HEK293 (cell line): ENCODE results near the gene UBR2.

ENCODE experiments used
- CTCF ChIA-PET: fragments of 350-600 bp; formaldehyde crosslinking; extraction: SDS; loops from one replicate; lab custom pipeline; 2021; ENCODE audit warnings: antibody characterized with exemption; lab: Yijun Ruan, JAX
- POLR2A ChIA-PET: fragments of 300-600 bp; formaldehyde crosslinking; extraction: SDS; loops from one replicate; lab custom pipeline; 2020; ENCODE audit warnings: antibody characterized with exemption, inconsistent platforms; lab: Yijun Ruan, JAX
- H3K27ac ChIP-seq: fragments of 200-500 bp; sonication (Bioruptor generic); 2 replicates; pipeline ENCODE4 v1.5.1; 2014; ENCODE audit warnings: low read depth, low read length, control low read depth, inconsistent platforms; ENCODE audit errors: extremely low read depth
- H3K36me3 ChIP-seq, 2 experiments: fragments of 200-500 bp in 1 of 2; sonication (Bioruptor generic) in 1 of 2; 1 replicate in 1 of 2; 2 replicates in 1 of 2; pipeline ENCODE4 v1.5.1; 2014 to 2017; ENCODE audit warnings: inconsistent platforms in 2 of 2, low read length in 2 of 2; ENCODE audit not compliant: control insufficient read depth in 2 of 2, insufficient read depth in 1 of 2
- H3K4me1 ChIP-seq: fragments of 200-500 bp; sonication (Bioruptor generic); 2 replicates; pipeline ENCODE4 v1.5.1; 2014; ENCODE audit warnings: mild to moderate bottlenecking, low read length, inconsistent platforms; ENCODE audit not compliant: control insufficient read depth, insufficient read depth
- H3K4me3 ChIP-seq: 2 replicates; pipeline ENCODE4 v1.5.1; 2011; ENCODE audit warnings: low read depth, mild to moderate bottlenecking, control low read depth, low read length, moderate library complexity
- H3K9me3 ChIP-seq: fragments of 200-500 bp; sonication (Bioruptor generic); 2 replicates; pipeline ENCODE4 v1.5.1; 2014; ENCODE audit warnings: low read depth, low read length, inconsistent platforms; ENCODE audit not compliant: control insufficient read depth, insufficient read depth
- IKZF3 ChIP-seq: fragments of 450-650 bp; IDR thresholded peaks from 2 replicates; pipeline ENCODE4 v1.5.0; 2018; ENCODE audit warnings: missing biosample characterization, mild to moderate bottlenecking, missing genetic modification characterization, moderate library complexity
- KLF16 ChIP-seq: fragments of 450-650 bp; formaldehyde crosslinking; IDR thresholded peaks from 2 replicates; pipeline ENCODE4 v1.5.1; 2017; ENCODE audit warnings: missing biosample characterization, missing genetic modification characterization
- OVOL3 ChIP-seq: fragments of 450-650 bp; formaldehyde crosslinking; IDR thresholded peaks from 2 replicates; pipeline ENCODE4 v1.5.1; 2016; ENCODE audit warnings: missing biosample characterization, missing genetic modification characterization
- PRDM4 ChIP-seq: fragments of 450-650 bp; formaldehyde crosslinking; IDR thresholded peaks from 2 replicates; pipeline ENCODE4 v1.5.1; 2017; ENCODE audit warnings: missing biosample characterization, missing genetic modification characterization
- SALL2 ChIP-seq: fragments of 450-650 bp; formaldehyde crosslinking; IDR thresholded peaks from 2 replicates; pipeline ENCODE4 v1.5.0; 2017; ENCODE audit warnings: missing biosample characterization, mild to moderate bottlenecking, missing genetic modification characterization, borderline replicate concordance
- YY2 ChIP-seq: fragments of 450-650 bp; formaldehyde crosslinking; IDR thresholded peaks from 2 replicates; pipeline ENCODE4 v1.5.1; 2016; ENCODE audit warnings: missing biosample characterization, missing genetic modification characterization
- ZBTB17 ChIP-seq: fragments of 450-650 bp; formaldehyde crosslinking; IDR thresholded peaks from 2 replicates; pipeline ENCODE4 v1.5.1; 2016; ENCODE audit warnings: missing biosample characterization, missing genetic modification characterization
- ZBTB21 ChIP-seq: fragments of 450-650 bp; formaldehyde crosslinking; IDR thresholded peaks from 2 replicates; pipeline ENCODE4 v1.5.1; 2017; ENCODE audit warnings: missing biosample characterization, missing genetic modification characterization
- ZBTB6 ChIP-seq: fragments of 450-650 bp; formaldehyde crosslinking; IDR thresholded peaks from 2 replicates; pipeline ENCODE4 v1.5.1; 2017; ENCODE audit warnings: missing biosample characterization, missing genetic modification characterization
- ZFP3 ChIP-seq: fragments of 450-650 bp; formaldehyde crosslinking; IDR thresholded peaks from 2 replicates; pipeline ENCODE4 v1.5.1; 2016; ENCODE audit warnings: low read depth, missing biosample characterization, missing genetic modification characterization
- ZNF174 ChIP-seq: fragments of 450-650 bp; formaldehyde crosslinking; IDR thresholded peaks from 2 replicates; pipeline ENCODE4 v1.5.0; 2017; ENCODE audit warnings: missing biosample characterization, mild to moderate bottlenecking, missing genetic modification characterization
- ZNF19 ChIP-seq: fragments of 450-650 bp; formaldehyde crosslinking; IDR thresholded peaks from 2 replicates; pipeline ENCODE4; 2016; ENCODE audit warnings: missing biosample characterization, missing genetic modification characterization, low read depth
- ZNF202 ChIP-seq: fragments of 450-650 bp; formaldehyde crosslinking; IDR thresholded peaks from 2 replicates; pipeline ENCODE4 v1.5.1; 2016; ENCODE audit warnings: missing biosample characterization, missing genetic modification characterization, borderline replicate concordance
- ZNF26 ChIP-seq: fragments of 450-650 bp; formaldehyde crosslinking; IDR thresholded peaks from 2 replicates; pipeline ENCODE4 v1.5.1; 2016; ENCODE audit warnings: missing biosample characterization, missing genetic modification characterization
- ZNF280C ChIP-seq: fragments of 450-650 bp; formaldehyde crosslinking; IDR thresholded peaks from 2 replicates; pipeline ENCODE4 v1.5.1; 2016; ENCODE audit warnings: missing biosample characterization, missing genetic modification characterization
- ZNF341 ChIP-seq: fragments of 450-650 bp; formaldehyde crosslinking; IDR thresholded peaks from 2 replicates; pipeline ENCODE4; 2016; ENCODE audit warnings: low read depth, missing biosample characterization, missing genetic modification characterization
- ZNF37A ChIP-seq: fragments of 450-650 bp; IDR thresholded peaks from 2 replicates; pipeline ENCODE4 v1.5.1; 2018; ENCODE audit warnings: missing biosample characterization, missing genetic modification characterization
- ZNF513 ChIP-seq: fragments of 450-650 bp; IDR thresholded peaks from 2 replicates; pipeline ENCODE4 v1.5.1; 2018; ENCODE audit warnings: missing biosample characterization, missing genetic modification characterization
- ZNF639 ChIP-seq: fragments of 450-650 bp; formaldehyde crosslinking; IDR thresholded peaks from 2 replicates; pipeline ENCODE4 v1.5.1; 2016; ENCODE audit warnings: missing biosample characterization, missing genetic modification characterization

The UBR2 gene

GRCh38 chr6:42618105-42618504 is 54.3 kb downstream of the UBR2 start:
- POLR2A ChIA-PET = no interaction called here
- H3K36me3 ChIP-seq = peaks cover 18 to 38% of the 10 kb centered on the region in 2 experiments
- no peaks in the 10 kb centered on the region for H3K9me3 ChIP-seq
- H3K27ac ChIP-seq = no peak overlapping the region
- no peak overlapping the region for H3K4me3 ChIP-seq
- H3K4me1 ChIP-seq = no peaks in the 10 kb centered on the region
- CTCF ChIA-PET = interaction anchor here (0.5 to 1.3 kb wide), 4 partner anchors 15 to 108 kb away, joined by 3 to 4 read pairs (median 3); no protein-coding TSS in a partner anchor
- no peak for TF ChIP-seq ZBTB21
- no peak for TF ChIP-seq ZNF280C (tag by site-specific recombination)
- TF ChIP-seq ZBTB6 (tag by site-specific recombination) = no peak
- TF ChIP-seq PRDM4 (tag by site-specific recombination) = no peak
- TF ChIP-seq OVOL3 (tag by site-specific recombination) = no peak
- TF ChIP-seq ZNF37A (tag by site-specific recombination) = no peak
- no peak for TF ChIP-seq ZNF513 (tag by site-specific recombination)
- TF ChIP-seq ZNF341 (tag by site-specific recombination) = no peak
- TF ChIP-seq ZNF639 (tag by site-specific recombination) = no peak
- TF ChIP-seq KLF16 (tag by site-specific recombination) = no peak
- TF ChIP-seq SALL2 (tag by site-specific recombination) = no peak

- H3K4me3 ChIP-seq = no peak overlapping the region
- no peaks in the 10 kb centered on the region for H3K4me1 ChIP-seq
- TF ChIP-seq ZNF174 (tag by site-specific recombination) (no peak), ZNF26 (no peak), YY2 (tag by site-specific recombination) (no peak), IKZF3 (tag by site-specific recombination) (no peak), ZNF19 (tag by site-specific recombination) (no peak), ZFP3 (tag by site-specific recombination) (no peak), ZNF202 (tag by site-specific recombination) (no peak), ZBTB17 (tag by site-specific recombination) (no peak)
- TF ChIP-seq, all 188 proteins: peak for 0
- ChIA-PET POLR2A (no interaction called here), CTCF (interaction anchor here (0.5 to 1.3 kb wide), 5 partner anchors 14 to 107 kb away, joined by 3 to 4 read pairs (median 3); no protein-coding TSS in a partner anchor)
- no peaks in the 10 kb centered on the region for H3K9me3 ChIP-seq
- H3K27ac ChIP-seq = no peak overlapping the region
- H3K36me3 ChIP-seq = peaks cover 18 to 37% of the 10 kb centered on the region in 2 experiments
These were observed 54.9 kb downstream of the UBR2 start for GRCh38 chr6:42618686-42619085.
